H1 (cell line): ENCODE measurements around the gene KLHL36.

ENCODE experiments used
- ATF3 ChIP-seq: IDR thresholded peaks from 2 replicates; pipeline ENCODE4 v1.6.1; 2011; ENCODE audit warnings: low read depth, mild to moderate bottlenecking, low read length; ENCODE audit not compliant: insufficient read depth
- CREB1 ChIP-seq: IDR thresholded peaks from 2 replicates; pipeline ENCODE4 v1.6.1; 2012; ENCODE audit warnings: inconsistent platforms
- CTCF ChIP-seq, 3 experiments: IDR thresholded peaks; 1 replicate in 2 of 3; 2 replicates in 1 of 3; pipeline versions ENCODE4 v1.5.1 to v1.6.1; 2011; ENCODE audit warnings: low read length in 3 of 3, mild to moderate bottlenecking in 3 of 3, inconsistent platforms in 2 of 3, low read depth in 1 of 3, moderate library complexity in 1 of 3; ENCODE audit not compliant: insufficient read depth in 1 of 3; ENCODE audit errors: control extremely low read depth in 1 of 3
- EP300 ChIP-seq, 2 experiments: IDR thresholded peaks; 1 replicate in 1 of 2; 2 replicates in 1 of 2; pipeline ENCODE4 v1.6.1; 2011 to 2012; ENCODE audit warnings: low read depth in 2 of 2, low read length in 2 of 2, mild to moderate bottlenecking in 2 of 2, borderline replicate concordance in 1 of 2, inconsistent platforms in 1 of 2, moderate library complexity in 1 of 2
- KDM5A ChIP-seq: fragments of 200-600 bp; IDR thresholded peaks from 2 replicates; pipeline ENCODE4 v1.7.1; 2012; ENCODE audit warnings: mild to moderate bottlenecking, low read length, inconsistent platforms, mixed read lengths
- MAX ChIP-seq: IDR thresholded peaks from 2 replicates; pipeline ENCODE4 v1.6.1; 2012; ENCODE audit warnings: inconsistent platforms
- PHF8 ChIP-seq: fragments of 200-600 bp; sonication (generic); conservative IDR thresholded peaks from 2 replicates; pipeline ENCODE4 v1.7.1; 2012; ENCODE audit warnings: low read depth, mild to moderate bottlenecking, inconsistent platforms, low read length, moderate library complexity
- POLR2A ChIP-seq, 2 experiments: IDR thresholded peaks; 1 replicate in 1 of 2; 2 replicates in 1 of 2; pipeline ENCODE4 v1.6.1; 2011; ENCODE audit warnings: low read depth in 2 of 2, low read length in 2 of 2, mild to moderate bottlenecking in 2 of 2; ENCODE audit errors: control extremely low read depth in 1 of 2
- RBBP5 ChIP-seq: IDR thresholded peaks from 2 replicates; pipeline ENCODE4 v1.7.1; 2012; ENCODE audit warnings: low read depth, mild to moderate bottlenecking, inconsistent platforms, low read length, moderate library complexity, borderline replicate concordance
- RXRA ChIP-seq: IDR thresholded peaks from 2 replicates; pipeline ENCODE4 v1.6.1; 2011; ENCODE audit warnings: low read depth, mild to moderate bottlenecking, low read length, moderate library complexity; ENCODE audit not compliant: insufficient read depth
- SIN3A ChIP-seq, 2 experiments: IDR thresholded peaks in 1 of 2; conservative IDR thresholded peaks in 1 of 2; 2 replicates each; pipeline ENCODE4 v1.6.1; 2011 to 2012; ENCODE audit warnings: low read length in 2 of 2, improper control_type of control experiment in 1 of 2, low read depth in 1 of 2, mild to moderate bottlenecking in 1 of 2
- SP1 ChIP-seq: IDR thresholded peaks from 2 replicates; pipeline ENCODE4 v1.6.1; 2011; ENCODE audit warnings: low read depth, low read length
- SRF ChIP-seq: IDR thresholded peaks from 2 replicates; pipeline ENCODE4 v1.6.1; 2011; ENCODE audit warnings: mild to moderate bottlenecking, low read depth, low read length, moderate library complexity
- YY1 ChIP-seq: IDR thresholded peaks from 2 replicates; pipeline ENCODE4 v1.6.1; 2011; ENCODE audit warnings: low read depth, mild to moderate bottlenecking, low read length

DNA sequence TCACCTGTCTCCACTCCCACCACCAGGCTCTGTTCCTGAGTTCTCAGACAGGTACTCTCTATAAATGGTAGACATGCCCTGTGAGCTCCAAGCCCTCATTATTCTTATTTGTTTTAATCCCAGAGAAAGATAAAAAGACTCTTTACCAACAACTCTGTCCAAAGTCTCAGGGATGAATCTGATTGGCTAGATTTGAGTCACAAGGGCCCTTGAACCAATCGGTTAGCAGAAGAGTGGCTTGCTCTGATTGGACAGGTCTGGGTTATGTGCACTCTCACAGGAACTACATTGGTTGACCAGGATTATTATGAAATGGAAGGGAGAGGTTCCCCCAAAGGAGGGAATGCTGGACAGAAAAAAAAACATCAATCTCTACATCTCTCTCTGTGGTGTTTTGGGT is 37.9 kb upstream of the KLHL36 start:
- TF ChIP-seq POLR2A (IDR thresholded peaks at IDR 0.05; ENCODE audit: control extremely low read depth in 1 of 2, low read depth in 2 of 2, low read length in 2 of 2) (no peak), CTCF (IDR thresholded peaks at IDR 0.05; ENCODE audit: control extremely low read depth in 1 of 3, insufficient read depth in 1 of 3, low read depth in 1 of 3, low read length in 3 of 3) (no peak), MAX (no peak), RXRA (no peak), YY1 (no peak), EP300 (IDR thresholded peaks at IDR 0.05; ENCODE audit: borderline replicate concordance in 1 of 2, low read depth in 2 of 2, low read length in 2 of 2) (no peak), SP1 (no peak), ATF3 (no peak), PHF8 (no peak), CREB1 (no peak), SRF (no peak), RBBP5 (no peak), KDM5A (no peak), SIN3A (conservative IDR thresholded peaks at IDR 0.05 in 1 of 2, IDR thresholded peaks at IDR 0.05 in 1 of 2; ENCODE audit: low read depth in 1 of 2, low read length in 2 of 2) (no peak)
